GM21447 (cell line): ENCODE data around the gene MBTPS1.
A peak's percentile ranks its signal among the peaks of the same experiment; 100 is the strongest.

Source experiments
- ATAC-seq: cut with Tn5 transposase; IDR thresholded peaks from one replicate; pipeline ENCODE4 v1.9.1; 2021; ENCODE audit not compliant: unreplicated experiment

The MBTPS1 gene

DNA sequence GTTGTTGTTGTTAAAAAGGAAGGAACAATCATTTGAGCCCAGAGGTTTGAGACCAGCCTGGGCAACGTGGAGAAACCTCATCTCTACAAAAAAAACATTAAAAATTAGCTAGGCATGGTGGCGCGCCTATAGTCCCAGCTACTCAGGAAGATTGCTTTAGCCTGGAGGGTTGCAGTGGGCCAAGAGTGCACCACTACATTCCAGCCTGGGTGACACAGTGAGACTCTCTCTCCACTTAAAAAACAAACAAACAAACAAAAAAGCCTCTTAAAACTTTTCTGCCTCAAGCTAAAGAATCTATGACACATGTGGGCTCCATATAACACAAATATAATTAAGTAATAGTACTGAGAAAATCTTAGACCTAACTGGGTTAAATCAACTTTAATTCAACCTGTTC, 12.5 kb downstream of the MBTPS1 start:
- no peak for ATAC-seq

- ATAC-seq: no peak
These were observed 13.1 kb downstream of the MBTPS1 start for GRCh38 chr16:84103678-84104077.

- ATAC-seq: no peak
These were observed 17.8 kb downstream of the MBTPS1 start for GRCh38 chr16:84098939-84099338.

GRCh38 chr16:84096447-84097005, 20.2 kb downstream of the MBTPS1 start:
- ATAC-seq: no peak

GRCh38 chr16:84095466-84095865, 21.3 kb downstream of the MBTPS1 start:
- ATAC-seq: no peak

- ATAC-seq: no peak
These were observed 22.9 kb downstream of the MBTPS1 start for GRCh38 chr16:84093879-84094270.

GRCh38 chr16:84093120-84093878, 23.4 kb downstream of the MBTPS1 start:
- no peak for ATAC-seq

- ATAC-seq: no peak
These were observed 25.3 kb downstream of the MBTPS1 start for GRCh38 chr16:84091460-84091859.

GRCh38 chr16:84090211-84090610, 26.5 kb downstream of the MBTPS1 start:
- no peak for ATAC-seq

DNA sequence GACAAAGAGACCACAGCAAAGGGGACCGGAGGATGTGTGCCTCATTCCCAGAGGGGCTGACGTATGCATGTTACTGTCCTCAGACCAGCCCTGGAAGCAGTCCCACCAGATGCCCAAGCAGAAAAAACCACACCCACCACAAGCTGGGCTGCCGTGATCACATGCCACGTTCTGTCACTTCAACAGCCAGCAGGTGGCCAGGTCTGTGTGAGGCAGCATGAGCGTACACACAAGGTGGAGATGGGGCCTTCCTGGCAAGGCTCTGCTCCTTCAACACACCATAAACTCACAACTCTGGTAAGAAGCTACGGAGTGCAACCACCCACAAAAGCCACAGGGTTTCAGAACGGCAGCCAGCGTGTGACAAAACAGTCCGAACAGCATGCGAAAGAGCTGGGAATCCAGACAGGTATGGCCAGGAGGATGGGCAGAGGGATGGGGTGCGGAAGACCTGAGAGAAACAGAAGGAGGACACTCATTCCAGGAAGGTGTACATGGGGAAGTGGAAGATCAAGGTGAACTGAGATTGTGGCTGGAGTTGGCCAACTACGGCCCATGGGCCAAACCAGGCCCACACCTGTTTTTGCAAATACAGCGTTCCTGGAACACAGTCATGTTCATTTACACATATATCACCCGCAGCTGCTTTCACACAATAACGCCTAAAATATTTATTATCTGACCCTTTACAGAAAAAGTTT, 27.9 kb downstream of the MBTPS1 start:
- ATAC-seq: peak; percentile 75

DNA sequence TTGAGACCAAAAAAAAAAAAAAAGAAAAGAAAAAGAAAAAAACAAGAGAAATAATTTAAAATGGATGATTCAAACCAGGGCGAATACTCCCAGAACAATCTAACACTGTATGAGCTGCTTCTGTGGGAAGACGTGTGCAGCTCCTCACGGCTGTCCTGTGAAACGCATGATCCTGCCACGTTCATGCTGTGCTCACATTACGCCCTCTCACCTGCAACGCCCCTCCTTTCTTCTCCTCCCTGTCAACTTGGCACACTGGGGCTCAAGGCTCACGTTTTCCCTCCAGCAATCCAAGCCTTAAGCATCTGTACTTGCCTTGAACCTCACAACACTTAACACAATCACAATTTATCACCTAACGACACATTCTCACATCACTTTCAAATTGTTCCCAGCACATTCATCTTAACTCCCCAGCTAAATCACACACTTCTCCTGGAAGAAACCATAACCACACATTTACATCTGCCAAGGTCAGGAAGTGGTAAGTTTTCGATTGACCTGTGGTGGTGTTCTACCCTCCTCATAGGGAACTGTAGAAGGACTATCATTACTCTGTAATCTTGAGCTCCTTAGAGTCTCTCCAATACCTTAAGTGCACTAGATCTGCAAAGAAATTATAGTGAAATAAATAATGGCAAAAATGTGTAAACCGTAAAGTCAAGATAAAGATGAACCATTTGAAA, 29.1 kb downstream of the MBTPS1 start:
- ATAC-seq: no peak

- ATAC-seq: no peak
These were observed 29.7 kb downstream of the MBTPS1 start for GRCh38 chr16:84087001-84087400.

- no peak for ATAC-seq
These were observed 30.4 kb downstream of the MBTPS1 start for GRCh38 chr16:84086341-84086740.

DNA sequence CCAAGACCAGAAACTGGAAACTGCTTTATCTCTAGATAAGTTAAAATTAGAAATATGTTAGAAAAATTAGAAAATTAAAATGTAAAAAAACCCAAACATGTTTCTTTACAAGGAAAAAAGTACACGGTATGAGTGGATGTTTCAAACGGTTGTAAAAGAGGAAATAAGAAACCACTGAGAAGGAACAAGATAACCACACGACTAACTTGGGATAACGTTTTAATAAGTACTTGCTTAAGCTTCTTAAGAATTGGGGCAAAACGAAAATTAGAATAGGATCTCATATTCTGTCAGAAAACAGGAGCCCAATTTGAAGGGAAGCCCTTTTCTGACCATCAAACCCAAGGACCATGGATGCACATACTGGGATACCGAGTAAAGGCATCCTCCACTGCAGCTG, 31.0 kb downstream of the MBTPS1 start:
- ATAC-seq: no peak

DNA sequence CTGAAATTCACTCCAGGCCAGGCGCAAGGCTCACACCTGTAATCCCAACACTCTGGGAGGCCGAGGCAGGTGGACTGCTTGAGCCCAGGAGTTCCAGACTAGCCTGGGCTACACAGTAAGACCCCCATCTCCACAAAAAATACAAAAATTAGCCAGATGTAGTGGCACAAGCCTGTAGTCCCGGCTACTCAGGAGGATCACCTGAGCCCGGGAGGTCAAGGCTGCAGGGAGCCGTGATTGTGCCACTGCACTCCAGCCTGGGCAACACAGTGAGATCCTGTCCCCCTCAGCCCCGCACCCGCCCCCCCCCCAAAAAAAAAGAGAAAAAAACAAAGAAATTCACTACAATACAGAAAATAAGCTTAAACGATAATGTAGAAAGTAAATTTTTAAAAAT, 31.5 kb downstream of the MBTPS1 start:
- ATAC-seq: no peak

GRCh38 chr16:84084570-84085270, 32.0 kb downstream of the MBTPS1 start:
- no peak for ATAC-seq

- ATAC-seq: no peak
These were observed 33.7 kb downstream of the MBTPS1 start for GRCh38 chr16:84082835-84083569.

DNA sequence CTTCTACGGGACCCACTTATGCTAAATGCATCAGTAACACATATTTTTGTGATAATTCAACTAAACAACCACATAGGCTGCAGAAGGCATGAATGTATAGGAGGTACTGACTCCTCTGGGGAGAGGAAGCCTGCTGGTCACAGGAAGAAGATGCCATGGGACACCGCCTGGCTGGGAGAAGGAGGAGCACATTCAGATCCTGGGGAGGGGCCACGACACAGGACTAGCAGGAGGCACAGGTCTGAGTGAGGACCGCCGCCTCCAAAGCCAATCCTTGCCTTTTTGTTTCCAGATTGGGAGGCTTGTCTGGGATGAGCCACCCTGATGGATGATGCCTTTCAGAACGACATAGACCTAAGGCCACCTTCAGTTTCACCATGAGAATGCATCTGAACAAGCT, 34.6 kb downstream of the MBTPS1 start:
- ATAC-seq: no peak

- no peak for ATAC-seq
These were observed 35.2 kb downstream of the MBTPS1 start for GRCh38 chr16:84081446-84081989.

DNA sequence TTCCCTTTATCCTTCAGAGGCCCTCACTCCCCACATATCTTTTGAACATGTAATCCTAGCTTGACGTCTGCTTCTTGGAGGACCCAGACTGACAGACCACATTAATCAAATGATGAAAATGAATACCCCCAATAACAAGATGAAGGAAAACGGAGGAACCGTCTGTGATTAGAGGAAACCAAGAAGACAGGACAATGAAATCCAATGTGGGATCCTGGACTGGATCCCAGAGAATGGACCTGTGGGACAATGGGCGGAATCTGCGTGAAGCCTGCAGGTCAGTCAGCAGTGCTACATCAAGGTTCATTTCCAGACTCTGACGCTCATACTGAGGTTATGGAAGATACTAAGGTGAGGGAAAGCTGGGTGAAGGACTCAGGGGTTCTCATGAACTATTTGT, 35.9 kb downstream of the MBTPS1 start:
- ATAC-seq: no peak
